Keratinocyte (primary cell): ENCODE data around the gene LGALS9B.
"Not testable (repeated sequence)": the region's sequence is repeated elsewhere in the genome, so short reads cannot be mapped to it uniquely, and the experiment has no call there.

ENCODE experiments used
- EZH2 ChIP-seq: IDR thresholded peaks from one replicate; pipeline ENCODE4 v1.6.1; 2012; ENCODE audit warnings: inconsistent platforms, mild to moderate bottlenecking, low read length, moderate library complexity
- TF ChIP-seq, protein P1 (sequence below), 3 experiments: IDR thresholded peaks in 1 of 3; conservative IDR thresholded peaks in 1 of 3; optimal IDR thresholded peaks in 1 of 3; 2 replicates in 2 of 3; 3 replicates in 1 of 3; pipeline versions ENCODE3 to v1.5.1; 2011; ENCODE audit warnings: low read length in 3 of 3, mild to moderate bottlenecking in 3 of 3, moderate library complexity in 2 of 3, control low read depth in 1 of 3, inconsistent platforms in 1 of 3; ENCODE audit not compliant: insufficient read depth in 2 of 3; ENCODE audit errors: extremely low read depth in 1 of 3

DNA sequence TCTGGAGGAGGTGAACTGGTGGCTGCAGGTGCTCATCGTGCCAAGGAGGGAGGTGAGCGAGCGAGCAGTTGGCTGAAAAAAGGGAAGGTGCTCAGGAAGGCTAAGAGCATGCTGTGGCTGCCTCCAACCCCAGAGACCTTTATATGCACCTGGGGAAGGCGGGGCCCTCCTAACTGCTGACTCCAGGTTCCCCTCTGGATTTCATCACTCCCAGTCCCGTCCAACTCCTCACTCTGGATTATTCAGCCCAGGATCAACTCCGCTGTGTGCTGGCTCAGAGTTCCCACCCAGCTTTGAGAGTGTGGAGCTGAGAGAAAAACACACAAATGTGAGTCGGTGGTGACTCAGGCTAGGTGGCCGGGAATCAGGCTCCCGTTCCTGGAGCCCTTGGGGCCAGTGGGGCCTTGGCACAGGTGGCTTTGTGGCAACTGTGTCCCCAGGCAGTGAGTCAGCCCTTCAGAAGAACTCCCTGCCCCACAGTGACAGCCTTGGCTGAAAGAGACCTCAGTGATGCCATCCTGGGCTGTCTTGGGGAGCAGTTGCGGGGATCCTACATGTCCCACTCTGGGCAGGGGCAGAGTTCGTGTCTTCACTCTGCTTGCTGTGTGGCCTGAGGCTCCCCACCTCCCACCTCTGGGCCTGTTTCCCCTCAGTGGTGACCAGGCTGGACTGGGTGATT lies 37.2 kb upstream of the LGALS9B start:
- TF ChIP-seq, protein P1, sequence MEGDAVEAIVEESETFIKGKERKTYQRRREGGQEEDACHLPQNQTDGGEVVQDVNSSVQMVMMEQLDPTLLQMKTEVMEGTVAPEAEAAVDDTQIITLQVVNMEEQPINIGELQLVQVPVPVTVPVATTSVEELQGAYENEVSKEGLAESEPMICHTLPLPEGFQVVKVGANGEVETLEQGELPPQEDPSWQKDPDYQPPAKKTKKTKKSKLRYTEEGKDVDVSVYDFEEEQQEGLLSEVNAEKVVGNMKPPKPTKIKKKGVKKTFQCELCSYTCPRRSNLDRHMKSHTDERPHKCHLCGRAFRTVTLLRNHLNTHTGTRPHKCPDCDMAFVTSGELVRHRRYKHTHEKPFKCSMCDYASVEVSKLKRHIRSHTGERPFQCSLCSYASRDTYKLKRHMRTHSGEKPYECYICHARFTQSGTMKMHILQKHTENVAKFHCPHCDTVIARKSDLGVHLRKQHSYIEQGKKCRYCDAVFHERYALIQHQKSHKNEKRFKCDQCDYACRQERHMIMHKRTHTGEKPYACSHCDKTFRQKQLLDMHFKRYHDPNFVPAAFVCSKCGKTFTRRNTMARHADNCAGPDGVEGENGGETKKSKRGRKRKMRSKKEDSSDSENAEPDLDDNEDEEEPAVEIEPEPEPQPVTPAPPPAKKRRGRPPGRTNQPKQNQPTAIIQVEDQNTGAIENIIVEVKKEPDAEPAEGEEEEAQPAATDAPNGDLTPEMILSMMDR (optimal IDR thresholded peaks at IDR 0.05 in 1 of 3, IDR thresholded peaks at IDR 0.05 in 1 of 3, conservative IDR thresholded peaks at IDR 0.05 in 1 of 3; ENCODE audit: extremely low read depth in 1 of 3, insufficient read depth in 2 of 3, low read length in 3 of 3), result not testable (repeated sequence)
- not testable (repeated sequence) for TF ChIP-seq EZH2
